Kidney epithelial cell (primary cell): Measurements from ENCODE around the gene SELENON. TPM values are rescaled to one million over a fixed set of nuclear protein-coding genes. Genes with fewer than 3 reads are reported as not detected.

Source experiments
- DNase-seq: peaks from one replicate; pipeline ENCODE4 v3.0.0-alpha.2; 2010; ENCODE audit warnings: low read depth
- H3K27me3 ChIP-seq: 2 replicates; pipeline ENCODE4 v1.6.0; 2011; ENCODE audit warnings: low read length; ENCODE audit not compliant: control insufficient read depth, insufficient read depth
- H3K36me3 ChIP-seq: 2 replicates; pipeline ENCODE4 v1.5.1; 2011; ENCODE audit warnings: low read length; ENCODE audit not compliant: control insufficient read depth, insufficient read depth
- H3K4me3 ChIP-seq: 2 replicates; pipeline ENCODE4 v1.5.1; 2011; ENCODE audit warnings: low read depth, mild to moderate bottlenecking, control low read depth, low read length
- total RNA-seq: library from RNA; depleted of rRNA; stranded (reverse); fragments of >200 nt; gene quantifications from 2 replicates; pipeline ENCODE4 v1.2.3, GENCODE V29; 2015
- TF ChIP-seq, protein P1 (sequence below): IDR thresholded peaks from 2 replicates; pipeline ENCODE4 v1.5.1; 2011; ENCODE audit warnings: mild to moderate bottlenecking, moderate library complexity, low read length, control low read depth, inconsistent platforms; ENCODE audit not compliant: insufficient read depth, poor library complexity, severe bottlenecking

The SELENON gene
- total RNA-seq, 1 donor from 2014 or later = 50.8 TPM

DNA sequence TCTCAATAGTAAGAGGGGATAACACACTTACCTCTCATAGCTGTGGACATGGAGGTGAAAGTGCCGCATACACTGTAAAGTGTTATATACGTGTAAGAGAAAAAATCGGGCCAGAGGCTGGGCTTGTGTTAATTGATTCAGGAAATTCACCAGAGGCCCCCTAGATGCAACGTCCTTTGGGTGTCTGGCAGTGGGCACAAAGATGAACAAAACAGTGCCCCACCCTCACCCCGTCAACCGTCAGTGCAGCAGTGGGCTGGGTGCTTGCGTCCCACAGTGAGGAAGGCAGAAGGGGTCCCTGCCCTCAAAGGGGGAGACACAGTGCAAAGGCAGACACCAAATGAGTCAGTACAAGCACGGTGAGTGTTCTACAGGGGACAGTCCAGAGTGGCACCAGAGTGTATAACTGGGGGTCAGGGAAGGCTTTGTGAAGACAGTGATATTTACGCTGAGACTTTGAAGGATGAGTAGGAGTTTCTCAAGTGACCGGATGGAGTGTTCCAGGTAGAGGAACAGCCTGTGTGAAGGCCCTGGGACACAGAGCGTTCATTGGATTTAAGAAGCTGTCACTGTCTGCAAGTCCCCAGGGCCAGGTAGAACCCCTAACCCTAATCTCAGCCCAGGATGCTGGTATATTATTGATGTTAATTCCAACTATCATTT lies 13.2 kb downstream of the SELENON start:
- no peaks in the 10 kb centered on the region for H3K36me3 ChIP-seq
- no peak for DNase-seq
- no peak overlapping the region for H3K4me3 ChIP-seq
- TF ChIP-seq, protein P1, sequence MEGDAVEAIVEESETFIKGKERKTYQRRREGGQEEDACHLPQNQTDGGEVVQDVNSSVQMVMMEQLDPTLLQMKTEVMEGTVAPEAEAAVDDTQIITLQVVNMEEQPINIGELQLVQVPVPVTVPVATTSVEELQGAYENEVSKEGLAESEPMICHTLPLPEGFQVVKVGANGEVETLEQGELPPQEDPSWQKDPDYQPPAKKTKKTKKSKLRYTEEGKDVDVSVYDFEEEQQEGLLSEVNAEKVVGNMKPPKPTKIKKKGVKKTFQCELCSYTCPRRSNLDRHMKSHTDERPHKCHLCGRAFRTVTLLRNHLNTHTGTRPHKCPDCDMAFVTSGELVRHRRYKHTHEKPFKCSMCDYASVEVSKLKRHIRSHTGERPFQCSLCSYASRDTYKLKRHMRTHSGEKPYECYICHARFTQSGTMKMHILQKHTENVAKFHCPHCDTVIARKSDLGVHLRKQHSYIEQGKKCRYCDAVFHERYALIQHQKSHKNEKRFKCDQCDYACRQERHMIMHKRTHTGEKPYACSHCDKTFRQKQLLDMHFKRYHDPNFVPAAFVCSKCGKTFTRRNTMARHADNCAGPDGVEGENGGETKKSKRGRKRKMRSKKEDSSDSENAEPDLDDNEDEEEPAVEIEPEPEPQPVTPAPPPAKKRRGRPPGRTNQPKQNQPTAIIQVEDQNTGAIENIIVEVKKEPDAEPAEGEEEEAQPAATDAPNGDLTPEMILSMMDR = no peak
- no peaks in the 10 kb centered on the region for H3K27me3 ChIP-seq

DNA sequence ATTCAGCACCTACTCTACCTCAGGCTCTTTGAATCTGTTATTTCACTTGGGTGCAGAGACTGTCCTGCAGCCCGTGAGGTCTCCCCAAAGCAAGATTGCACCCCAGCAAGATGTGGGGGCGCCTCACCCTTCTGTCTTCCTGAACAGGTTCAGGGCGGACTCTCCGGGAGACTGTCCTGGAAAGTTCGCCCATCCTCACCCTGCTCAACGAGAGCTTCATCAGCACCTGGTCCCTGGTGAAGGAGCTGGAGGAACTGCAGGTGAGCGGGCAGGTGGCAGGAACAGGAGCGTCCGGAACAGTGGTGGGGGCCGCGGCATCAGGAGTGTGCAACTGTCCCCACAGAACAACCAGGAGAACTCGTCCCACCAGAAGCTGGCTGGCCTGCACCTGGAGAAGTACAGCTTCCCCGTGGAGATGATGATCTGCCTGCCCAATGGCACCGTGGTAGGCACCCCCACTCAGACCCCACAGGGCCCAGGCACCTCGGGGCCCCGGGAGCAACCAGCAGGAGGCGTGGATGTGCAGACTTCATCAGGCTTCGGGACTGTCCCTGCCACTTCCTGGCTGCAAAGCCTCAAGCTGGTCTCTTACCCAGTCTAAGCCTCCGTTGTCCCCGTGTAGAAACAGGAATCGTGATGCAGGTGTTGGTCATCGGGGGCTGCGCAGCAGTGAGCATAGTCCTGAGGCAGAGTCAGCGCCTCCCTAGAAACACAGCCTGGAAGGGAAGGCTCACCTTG lies 13.9 kb downstream of the SELENON start:
- TF ChIP-seq, protein P1 = no peak
- DNase-seq = no peak
- Histone ChIP-seq H3K36me3 (no peaks in the 10 kb centered on the region), H3K27me3 (no peaks in the 10 kb centered on the region), H3K4me3 (no peak overlapping the region)

DNA sequence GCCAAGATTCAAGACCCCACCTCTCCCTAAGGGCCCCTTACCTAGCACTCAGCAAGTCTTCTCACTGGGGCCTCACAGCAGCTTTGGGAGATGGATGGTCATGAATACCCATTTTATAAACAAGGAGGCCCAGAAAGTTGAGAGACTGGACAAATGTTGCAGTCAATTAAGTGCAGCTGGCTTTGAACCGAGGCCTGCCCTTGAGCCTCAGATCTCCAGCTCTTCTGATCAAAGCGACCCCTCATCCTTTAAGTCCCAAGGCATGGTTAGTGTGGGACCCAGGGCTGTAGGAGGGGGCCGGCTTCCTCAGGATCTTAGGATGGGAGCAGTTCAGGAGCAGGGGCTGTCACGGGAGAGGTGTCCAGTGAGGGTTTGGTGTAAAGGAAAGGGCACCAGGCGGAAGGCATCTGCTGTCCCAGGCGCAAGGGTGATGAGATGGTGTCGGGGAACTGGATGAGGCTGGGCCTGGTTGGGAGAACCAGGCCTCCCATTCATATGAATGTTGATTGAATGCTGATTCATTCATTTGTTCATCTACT lies 14.6 kb downstream of the SELENON start:
- DNase-seq = no peak
- Histone ChIP-seq H3K36me3 (no peaks in the 10 kb centered on the region), H3K27me3 (no peaks in the 10 kb centered on the region), H3K4me3 (no peak overlapping the region)
- TF ChIP-seq, protein P1 = no peak

DNA sequence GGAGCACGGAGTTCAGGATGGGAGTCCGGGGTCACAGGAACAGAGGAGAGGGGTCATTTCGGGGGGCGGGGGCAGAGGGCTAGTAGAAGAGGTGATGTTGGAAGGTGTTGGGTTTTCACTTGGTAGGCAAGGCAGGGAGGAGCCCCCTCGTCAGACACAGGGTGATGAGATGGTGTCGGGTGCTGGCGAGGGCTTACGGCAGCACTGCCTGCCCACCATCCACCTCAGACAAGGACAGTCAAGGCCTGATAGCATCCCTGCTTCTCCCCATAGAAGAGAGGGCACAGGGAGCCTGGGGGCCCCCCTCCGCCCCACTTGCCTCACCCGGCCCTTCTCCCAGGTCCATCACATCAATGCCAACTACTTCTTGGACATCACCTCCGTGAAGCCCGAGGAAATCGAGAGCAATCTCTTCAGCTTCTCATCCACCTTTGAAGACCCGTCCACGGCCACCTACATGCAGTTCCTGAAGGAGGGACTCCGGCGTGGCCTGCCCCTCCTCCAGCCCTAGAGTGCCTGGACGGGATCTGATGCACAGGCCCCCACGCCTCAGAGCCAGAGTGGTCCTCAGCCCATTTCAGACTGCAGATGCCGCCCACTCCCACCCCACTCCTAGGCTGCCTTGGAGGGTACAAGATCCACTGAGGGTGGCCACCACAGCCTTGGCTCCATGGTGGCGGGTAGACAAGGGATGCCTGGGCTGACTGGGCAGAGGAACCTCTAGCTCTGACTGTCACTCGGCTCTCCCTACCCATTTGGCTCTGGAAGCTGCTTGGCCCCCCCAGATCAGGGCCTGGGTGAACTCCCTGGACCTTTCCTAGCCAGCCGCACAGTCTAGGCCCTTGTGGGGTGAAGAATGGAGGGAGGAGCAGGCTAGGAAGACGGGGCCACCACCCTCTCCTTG lies 15.5 kb downstream of the SELENON start:
- Histone ChIP-seq H3K27me3 (no peaks in the 10 kb centered on the region), H3K36me3 (no peaks in the 10 kb centered on the region), H3K4me3 (no peak overlapping the region)
- no peak for DNase-seq
- TF ChIP-seq, protein P1 = no peak

DNA sequence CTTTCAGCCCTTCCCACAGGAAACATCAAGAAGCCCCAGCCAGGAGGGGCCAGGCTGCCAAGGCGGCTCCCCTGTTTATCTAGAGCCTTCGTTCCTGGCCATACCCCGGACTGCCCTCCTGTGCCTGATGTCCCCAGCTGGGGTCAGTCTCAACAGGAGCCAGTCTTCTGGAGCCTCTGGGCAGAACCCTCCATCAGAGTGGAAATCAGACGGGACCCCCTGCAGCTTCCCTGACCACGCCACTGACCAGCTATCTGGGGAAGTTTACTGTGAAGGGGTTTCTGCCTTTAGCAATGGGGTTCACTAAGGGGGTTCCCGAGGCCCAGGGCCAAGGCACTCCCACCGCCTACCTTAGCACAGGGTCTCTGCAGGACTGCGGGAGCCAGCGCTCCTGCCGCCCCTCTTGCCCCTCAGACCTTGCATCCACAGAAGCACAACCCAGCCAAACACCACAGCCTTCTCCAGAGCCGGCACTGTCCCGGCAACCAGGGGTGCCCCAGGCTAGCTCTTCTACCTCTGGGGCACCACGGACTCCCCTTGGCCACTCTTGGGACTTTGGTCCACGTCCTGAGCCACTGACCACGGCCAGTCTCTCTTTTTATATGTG lies 16.2 kb downstream of the SELENON start:
- Histone ChIP-seq H3K27me3 (no peaks in the 10 kb centered on the region), H3K4me3 (no peak overlapping the region), H3K36me3 (no peaks in the 10 kb centered on the region)
- no peak for DNase-seq
- TF ChIP-seq, protein P1 = no peak
